IPS DF 4.7 (cell line): ENCODE results near the gene EHMT1.

Source experiments
- DNase-seq: peaks from one replicate; pipeline ENCODE4 v3.0.0-alpha.2; 2013; ENCODE audit warnings: low spot score; ENCODE audit errors: extremely low read depth

EHMT1 gene

GRCh38 chr9:137784641-137785513 is 166.1 kb downstream of the EHMT1 start:
- no peak for DNase-seq

- peak; percentile 19 for DNase-seq
Observed at GRCh38 chr9:137785704-137786161, 166.9 kb downstream of the EHMT1 start.

GRCh38 chr9:137786511-137786920 is 167.7 kb downstream of the EHMT1 start:
- DNase-seq: no peak

- no peak for DNase-seq
Observed at GRCh38 chr9:137787381-137787780, 168.6 kb downstream of the EHMT1 start.

- no peak for DNase-seq
Observed at GRCh38 chr9:137787786-137788505, 169.1 kb downstream of the EHMT1 start.

- no peak for DNase-seq
Observed at GRCh38 chr9:137788561-137789294, 169.9 kb downstream of the EHMT1 start.

- DNase-seq: no peak
Observed at GRCh38 chr9:137789295-137789895, 170.6 kb downstream of the EHMT1 start.

- DNase-seq: no peak
Observed at GRCh38 chr9:137791947-137792346, 173.1 kb downstream of the EHMT1 start.

GRCh38 chr9:137793196-137793841 is 174.5 kb downstream of the EHMT1 start:
- no peak for DNase-seq

GRCh38 chr9:137795156-137795666 is 176.4 kb downstream of the EHMT1 start:
- no peak for DNase-seq

GRCh38 chr9:137797206-137798120 is 178.7 kb downstream of the EHMT1 start:
- DNase-seq: no peak

GRCh38 chr9:137798142-137798541 is 179.3 kb downstream of the EHMT1 start:
- no peak for DNase-seq

- DNase-seq: no peak
Observed at GRCh38 chr9:137798901-137799629, 180.3 kb downstream of the EHMT1 start.

GRCh38 chr9:137799630-137799983 is 180.8 kb downstream of the EHMT1 start:
- no peak for DNase-seq

GRCh38 chr9:137800196-137801022 is 181.6 kb downstream of the EHMT1 start:
- no peak for DNase-seq

GRCh38 chr9:137801023-137801319 is 182.2 kb downstream of the EHMT1 start:
- DNase-seq: no peak

GRCh38 chr9:137802021-137802420 is 183.2 kb downstream of the EHMT1 start:
- no peak for DNase-seq

- DNase-seq: no peak
Observed at GRCh38 chr9:137802521-137803243, 183.9 kb downstream of the EHMT1 start.
